ENCODE data around the gene ARPC1B.
A peak's percentile ranks its signal among the peaks of the same experiment; 100 is the strongest.
"Not testable (repeated sequence)": the region's sequence is repeated elsewhere in the genome, so short reads cannot be mapped to it uniquely, and the experiment has no call there.

Gene ARPC1B

DNA sequence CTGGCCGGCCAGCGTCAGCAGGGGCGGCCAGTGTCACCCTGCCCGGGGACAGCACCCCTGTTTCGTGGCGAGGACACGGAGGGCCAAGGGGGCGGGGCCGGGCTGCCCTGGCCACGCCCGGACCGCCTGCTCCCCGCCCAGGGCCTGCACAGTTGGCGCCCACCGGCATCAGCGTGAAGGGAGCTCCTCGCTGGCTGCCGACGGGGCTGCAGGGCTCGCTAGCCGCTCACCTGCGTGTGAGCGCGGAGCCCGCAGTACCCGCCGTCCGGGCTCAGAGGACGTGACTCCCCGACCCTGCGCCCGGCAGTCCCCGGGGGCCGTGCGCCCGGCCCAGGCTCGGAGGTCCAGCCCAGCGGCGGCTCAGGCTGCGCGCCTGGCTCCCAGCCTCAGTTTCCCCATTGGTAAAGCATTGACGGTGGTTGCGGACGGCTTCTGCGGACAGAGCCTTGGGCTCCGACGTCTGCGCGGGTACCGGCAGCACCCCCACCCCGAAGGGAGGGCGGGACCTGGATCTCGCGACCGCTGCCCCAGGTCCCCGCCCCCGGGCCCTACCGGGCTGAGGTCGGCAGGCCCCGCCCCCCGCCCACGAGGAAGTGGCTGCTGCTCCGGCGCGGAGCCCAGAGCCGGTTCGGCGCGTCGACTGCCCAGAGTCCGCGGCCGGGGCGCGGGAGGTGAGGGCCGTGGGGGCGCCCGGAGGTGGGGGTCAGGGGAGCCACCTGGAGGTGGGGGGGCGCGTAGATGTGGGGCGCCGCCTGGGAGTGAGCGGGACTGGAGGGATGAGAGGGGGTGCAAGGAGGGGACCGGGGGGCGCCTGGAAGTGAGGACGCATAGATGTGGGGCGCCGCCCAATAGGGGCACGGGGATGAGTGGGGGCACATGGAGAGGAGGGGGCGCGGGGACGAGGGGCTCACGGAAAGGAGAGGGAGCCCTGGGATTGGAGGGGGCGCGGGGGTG is at the start of gene ARPC1B:
ARPC1B (plus strand) TSS at position 620 of the 954 bp plus-strand sequence. CDS start 10,985 bp downstream, outside the sequence.
- H3K9ac ChIP-seq (ENCODE audit: low read length) = peak within 1 kb of the TSS; percentile 87
- DNase-seq (ENCODE audit: low read depth) = peak; percentile 80
- H3K4me1 ChIP-seq (ENCODE audit: control insufficient read depth, insufficient read depth, low read length) = peaks cover 20% of the 10 kb centered on the region
- H3K27me3 ChIP-seq (replicated peaks; ENCODE audit: control insufficient read depth, insufficient read depth, low read length) = no peaks in the 10 kb centered on the region
- peak within 1 kb of the TSS; percentile 85 for H3K4me3 ChIP-seq (ENCODE audit: low read length)
- peaks cover 11% of the 10 kb centered on the region for H3K36me3 ChIP-seq (ENCODE audit: control insufficient read depth, insufficient read depth, low read length, severe bottlenecking)
- no peaks in the 10 kb centered on the region for H3K9me3 ChIP-seq (ENCODE audit: control insufficient read depth, low read length)

DNA sequence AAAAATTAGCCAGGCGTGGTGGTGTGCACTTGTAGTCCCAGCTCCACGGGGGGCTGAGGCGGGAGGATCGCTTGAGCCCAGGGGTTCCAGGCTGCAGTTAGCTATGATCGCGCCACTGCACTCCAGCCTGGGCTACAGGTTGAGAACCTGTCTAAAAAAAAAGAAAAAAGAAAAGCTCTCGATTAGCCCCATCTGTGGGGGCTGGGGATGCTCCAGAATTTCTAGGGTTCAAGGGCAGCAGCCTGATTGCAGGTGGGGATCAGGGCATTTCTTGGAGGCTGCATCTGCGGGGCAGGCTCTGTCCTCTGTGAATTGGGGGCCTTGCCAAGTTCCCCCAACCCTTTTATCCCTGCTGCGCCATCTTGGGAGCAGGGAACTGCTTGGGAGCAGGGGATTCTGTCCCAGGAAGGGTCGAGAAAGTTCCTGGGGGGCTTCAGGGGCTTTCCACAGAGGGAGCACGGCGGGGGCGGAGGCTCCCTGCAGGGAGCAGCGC is 49.5 kb upstream of the ARPC1B start:
- Histone ChIP-seq H3K9me3 (ENCODE audit: control insufficient read depth, low read length) (no peaks in the 10 kb centered on the region), H3K4me1 (ENCODE audit: control insufficient read depth, insufficient read depth, low read length) (peaks cover 23% of the 10 kb centered on the region), H3K4me3 (ENCODE audit: low read length) (peak overlapping the region; percentile 99), H3K36me3 (ENCODE audit: control insufficient read depth, insufficient read depth, low read length, severe bottlenecking) (no peaks in the 10 kb centered on the region), H3K27me3 (replicated peaks; ENCODE audit: control insufficient read depth, insufficient read depth, low read length) (no peaks in the 10 kb centered on the region), H3K9ac (ENCODE audit: low read length) (peak overlapping the region; percentile 99)
- DNase-seq (ENCODE audit: low read depth) = no peak

DNA sequence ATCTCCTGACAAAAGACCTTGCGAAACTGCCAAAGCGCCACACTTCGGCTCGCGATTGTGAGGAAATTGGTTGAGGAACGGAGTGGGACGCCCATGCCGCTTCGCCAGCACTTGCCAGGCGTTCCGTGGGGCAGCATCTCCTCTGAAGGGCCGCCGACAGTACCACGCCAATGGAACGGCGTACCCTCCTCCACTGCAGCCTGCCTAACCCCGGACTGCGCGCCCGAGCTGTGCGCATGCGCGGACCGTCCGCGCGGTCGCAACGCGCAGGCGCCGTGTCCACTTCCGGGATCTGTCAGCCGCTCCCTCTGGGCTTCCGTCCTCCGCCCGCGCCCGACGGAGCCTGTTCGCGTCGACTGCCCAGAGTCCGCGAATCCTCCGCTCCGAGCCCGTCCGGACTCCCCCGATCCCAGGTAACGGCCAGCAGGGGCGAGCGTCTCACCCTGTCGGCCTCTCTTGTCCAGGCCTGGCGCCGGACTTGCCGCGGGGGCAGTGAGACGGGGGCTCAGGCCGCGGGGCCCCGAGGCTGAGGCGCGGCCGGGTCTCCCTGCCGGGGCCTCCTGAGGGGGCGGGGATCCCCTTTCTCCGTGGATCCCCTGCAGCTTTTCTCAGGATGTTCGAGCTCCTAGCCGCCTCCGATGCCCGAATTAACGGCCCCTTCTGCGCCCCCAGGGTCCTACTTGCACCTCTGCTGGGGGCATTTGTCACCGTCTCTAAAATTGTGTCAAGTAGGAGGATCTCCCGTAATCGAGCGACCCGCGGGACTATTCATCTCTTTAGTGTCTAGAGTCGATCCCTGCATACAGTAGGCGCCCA is 48.7 kb upstream of the ARPC1B start, which contains the start of gene ARPC1A:
ARPC1A (plus strand) TSS at position 307 of the 816 bp plus-strand sequence. CDS start 7,456 bp downstream, outside the sequence.
- Histone ChIP-seq H3K9ac (ENCODE audit: low read length) (peak within 1 kb of the TSS; percentile 99), H3K4me3 (ENCODE audit: low read length) (peak within 1 kb of the TSS; percentile 99), H3K4me1 (ENCODE audit: control insufficient read depth, insufficient read depth, low read length) (peaks cover 31% of the 10 kb centered on the region), H3K27me3 (replicated peaks; ENCODE audit: control insufficient read depth, insufficient read depth, low read length) (no peaks in the 10 kb centered on the region), H3K36me3 (ENCODE audit: control insufficient read depth, insufficient read depth, low read length, severe bottlenecking) (no peaks in the 10 kb centered on the region), H3K9me3 (ENCODE audit: control insufficient read depth, low read length) (no peaks in the 10 kb centered on the region)
- peak; percentile 97 for DNase-seq (ENCODE audit: low read depth)

DNA sequence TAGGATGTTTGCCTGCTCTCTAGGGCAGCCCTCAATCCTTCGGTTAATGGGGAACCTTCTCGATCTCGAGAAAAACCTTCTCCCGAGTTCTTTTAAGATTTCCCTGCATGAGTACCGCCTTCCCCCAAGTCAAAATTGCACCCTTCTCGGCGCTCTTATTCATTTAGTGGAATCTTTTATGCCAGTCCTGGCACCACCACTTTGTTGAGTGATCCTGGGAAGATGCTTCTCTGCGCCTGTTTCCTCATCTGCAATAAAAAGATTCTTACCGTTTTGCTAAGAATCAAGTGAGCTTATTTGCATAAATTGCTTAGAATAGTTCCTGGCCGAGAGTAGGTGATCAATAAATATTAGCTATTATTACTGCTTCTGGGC is 48.1 kb upstream of the ARPC1B start:
- Histone ChIP-seq H3K9ac (ENCODE audit: low read length) (peak overlapping the region; percentile 99), H3K27me3 (replicated peaks; ENCODE audit: control insufficient read depth, insufficient read depth, low read length) (no peaks in the 10 kb centered on the region), H3K36me3 (ENCODE audit: control insufficient read depth, insufficient read depth, low read length, severe bottlenecking) (no peaks in the 10 kb centered on the region), H3K4me3 (ENCODE audit: low read length) (peak overlapping the region; percentile 99), H3K4me1 (ENCODE audit: control insufficient read depth, insufficient read depth, low read length) (peaks cover 36% of the 10 kb centered on the region), H3K9me3 (ENCODE audit: control insufficient read depth, low read length) (no peaks in the 10 kb centered on the region)
- peak; percentile 6 for DNase-seq (ENCODE audit: low read depth)

DNA sequence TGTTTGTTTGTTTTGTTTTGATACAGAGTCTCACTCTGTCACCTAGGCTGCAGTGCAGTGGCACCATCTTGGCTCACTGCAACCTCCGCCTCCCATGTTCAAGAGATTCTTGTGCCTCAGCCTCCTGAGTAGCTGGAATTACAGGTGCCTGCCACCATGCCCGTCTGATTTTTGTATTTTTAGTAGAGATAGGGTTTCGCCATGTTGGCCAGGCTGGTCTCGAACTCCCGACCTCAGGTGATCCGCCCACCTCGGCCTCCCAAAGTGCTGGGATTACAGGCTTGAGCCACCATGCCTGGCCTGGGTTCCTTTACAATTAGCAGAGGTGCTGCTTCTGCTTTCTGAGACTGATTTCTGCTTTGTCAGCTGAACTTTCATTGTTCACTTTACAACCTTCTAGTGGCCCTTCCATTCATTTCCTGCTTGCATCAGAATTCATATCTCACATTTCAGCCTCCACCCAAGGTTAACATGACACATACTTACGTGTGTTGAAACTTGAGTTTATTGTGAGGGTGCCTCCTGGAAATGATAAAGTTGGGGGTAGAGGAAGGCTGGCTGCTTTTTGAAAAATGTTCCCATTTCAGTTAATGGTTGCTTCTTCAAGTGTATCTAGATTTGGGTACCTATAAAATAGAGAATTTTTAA is 44.1 kb upstream of the ARPC1B start:
- not testable (repeated sequence) for H3K4me3 ChIP-seq (ENCODE audit: low read length); H3K9me3 ChIP-seq (ENCODE audit: control insufficient read depth, low read length); H3K27me3 ChIP-seq (replicated peaks; ENCODE audit: control insufficient read depth, insufficient read depth, low read length)
- peak overlapping the region; percentile 48 for H3K9ac ChIP-seq (ENCODE audit: low read length)
- peaks cover 23% of the 10 kb centered on the region for H3K36me3 ChIP-seq (ENCODE audit: control insufficient read depth, insufficient read depth, low read length, severe bottlenecking)
- peaks cover 28% of the 10 kb centered on the region for H3K4me1 ChIP-seq (ENCODE audit: control insufficient read depth, insufficient read depth, low read length)
- peak; percentile 88 for DNase-seq (ENCODE audit: low read depth)

DNA sequence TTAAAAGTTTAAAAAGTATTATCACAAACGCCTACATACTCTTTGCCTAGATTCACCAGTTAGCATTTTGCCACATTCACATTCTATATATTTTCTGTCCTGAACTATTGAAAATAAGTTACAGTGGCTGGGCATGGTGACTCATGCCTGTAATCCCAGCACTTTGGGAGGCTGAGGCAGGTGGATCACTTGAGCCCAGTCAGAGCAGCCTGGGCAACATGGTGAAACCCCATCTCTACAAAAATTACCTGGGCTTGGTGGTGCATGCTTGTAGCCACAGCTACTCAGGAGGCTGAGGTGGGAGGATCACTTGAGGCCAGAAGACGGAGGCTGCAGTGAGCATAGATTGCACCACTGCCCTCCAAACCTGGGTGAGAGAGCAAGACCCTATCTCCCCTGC is 43.5 kb upstream of the ARPC1B start:
- peaks cover 25% of the 10 kb centered on the region for H3K36me3 ChIP-seq (ENCODE audit: control insufficient read depth, insufficient read depth, low read length, severe bottlenecking)
- peak; percentile 38 for DNase-seq (ENCODE audit: low read depth)
- no peak overlapping the region for H3K4me3 ChIP-seq (ENCODE audit: low read length)
- H3K27me3 ChIP-seq (replicated peaks; ENCODE audit: control insufficient read depth, insufficient read depth, low read length) = no peaks in the 10 kb centered on the region
- no peaks in the 10 kb centered on the region for H3K9me3 ChIP-seq (ENCODE audit: control insufficient read depth, low read length)
- H3K4me1 ChIP-seq (ENCODE audit: control insufficient read depth, insufficient read depth, low read length) = peaks cover 28% of the 10 kb centered on the region
- H3K9ac ChIP-seq (ENCODE audit: low read length) = peak overlapping the region; percentile 48

DNA sequence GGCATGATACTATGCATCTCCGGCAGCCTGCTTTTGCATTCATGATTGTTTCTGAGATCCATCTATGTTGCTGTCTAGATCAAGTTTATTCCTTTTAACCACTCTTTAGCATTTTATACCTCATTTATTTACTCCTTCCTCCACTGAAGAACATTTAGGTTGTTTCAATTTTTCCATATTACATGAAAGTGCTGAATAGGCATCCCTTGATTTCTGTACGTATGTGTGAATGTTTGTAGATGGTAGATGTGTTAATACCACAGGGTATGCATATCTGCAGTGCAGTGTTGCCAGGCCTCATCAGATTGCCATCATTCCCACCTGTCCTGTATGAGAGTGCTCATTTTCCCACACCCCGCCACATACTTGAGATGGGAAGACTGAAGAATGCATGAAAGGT is 34.9 kb upstream of the ARPC1B start:
- Histone ChIP-seq H3K4me3 (ENCODE audit: low read length) (no peak overlapping the region), H3K9me3 (ENCODE audit: control insufficient read depth, low read length) (no peaks in the 10 kb centered on the region), H3K9ac (ENCODE audit: low read length) (no peak overlapping the region), H3K27me3 (replicated peaks; ENCODE audit: control insufficient read depth, insufficient read depth, low read length) (no peaks in the 10 kb centered on the region), H3K4me1 (ENCODE audit: control insufficient read depth, insufficient read depth, low read length) (no peaks in the 10 kb centered on the region), H3K36me3 (ENCODE audit: control insufficient read depth, insufficient read depth, low read length, severe bottlenecking) (peaks cover 83% of the 10 kb centered on the region)
- no peak for DNase-seq (ENCODE audit: low read depth)

DNA sequence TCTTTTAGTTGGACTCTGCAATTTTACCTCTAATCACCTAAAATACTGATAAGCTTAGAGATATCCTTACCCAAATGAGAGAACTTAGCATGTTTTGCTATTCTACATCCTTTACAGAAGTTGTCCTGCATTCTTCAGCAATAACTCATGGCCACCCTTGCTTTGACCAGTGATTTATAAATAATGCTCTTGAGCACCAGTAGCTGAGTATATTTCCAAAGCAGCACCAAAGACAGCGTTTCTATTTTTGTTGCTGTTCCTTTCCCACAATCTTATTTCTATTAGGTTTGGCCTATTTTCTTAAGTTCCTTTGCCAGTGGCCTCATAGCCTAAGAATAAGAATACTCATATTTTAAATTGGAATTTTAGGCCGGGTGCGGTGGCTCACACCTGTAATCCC is 33.9 kb upstream of the ARPC1B start:
- H3K4me1 ChIP-seq (ENCODE audit: control insufficient read depth, insufficient read depth, low read length) = no peaks in the 10 kb centered on the region
- DNase-seq (ENCODE audit: low read depth) = no peak
- no peaks in the 10 kb centered on the region for H3K27me3 ChIP-seq (replicated peaks; ENCODE audit: control insufficient read depth, insufficient read depth, low read length)
- H3K9me3 ChIP-seq (ENCODE audit: control insufficient read depth, low read length) = no peaks in the 10 kb centered on the region
- no peak overlapping the region for H3K9ac ChIP-seq (ENCODE audit: low read length)
- peaks cover 83% of the 10 kb centered on the region for H3K36me3 ChIP-seq (ENCODE audit: control insufficient read depth, insufficient read depth, low read length, severe bottlenecking)
- H3K4me3 ChIP-seq (ENCODE audit: low read length) = no peak overlapping the region

DNA sequence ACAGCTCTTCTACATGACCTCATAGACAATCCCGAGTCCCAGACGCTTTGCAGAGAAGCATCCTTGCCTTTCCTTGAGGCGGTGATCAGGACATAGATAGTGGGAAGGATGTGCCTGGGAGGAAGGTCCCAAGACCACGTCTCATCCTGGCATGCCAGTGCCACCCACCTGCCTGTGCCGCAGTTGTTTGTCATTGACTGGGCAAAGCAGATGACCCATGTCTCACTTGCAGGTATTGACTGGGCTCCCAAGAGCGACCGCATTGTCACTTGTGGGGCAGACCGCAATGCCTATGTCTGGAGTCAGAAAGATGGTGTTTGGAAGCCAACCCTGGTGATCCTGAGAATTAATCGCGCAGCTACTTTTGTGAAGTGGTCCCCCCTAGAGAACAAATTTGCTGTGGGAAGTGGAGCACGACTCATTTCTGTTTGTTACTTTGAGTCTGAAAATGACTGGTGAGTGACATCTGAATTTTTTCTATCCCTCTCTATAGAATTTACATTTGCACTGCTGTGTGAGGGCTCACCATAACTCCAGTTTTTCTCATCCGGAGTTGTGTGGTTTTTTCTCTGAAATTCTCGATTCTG is 30.4 kb upstream of the ARPC1B start:
- peaks cover 89% of the 10 kb centered on the region for H3K36me3 ChIP-seq (ENCODE audit: control insufficient read depth, insufficient read depth, low read length, severe bottlenecking)

DNA sequence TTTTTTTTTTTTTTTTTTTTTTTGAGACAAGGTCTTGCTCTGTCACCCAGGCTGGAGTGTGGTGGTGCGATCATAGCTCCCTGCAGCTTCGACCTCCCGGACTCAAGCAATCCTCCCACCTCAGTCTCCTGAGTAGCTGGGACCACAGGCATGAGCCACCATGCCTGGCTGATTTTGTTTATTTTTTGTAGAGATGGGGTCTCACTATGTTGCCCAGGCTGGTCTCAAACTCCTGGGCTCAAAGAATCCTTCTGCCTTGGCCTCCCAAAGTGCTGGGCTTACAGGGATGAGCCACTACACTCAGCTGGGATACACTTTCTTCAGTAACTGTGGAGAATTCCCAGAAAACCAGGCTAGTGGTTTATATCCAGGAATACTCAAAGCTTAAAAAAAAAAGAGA is 23.9 kb upstream of the ARPC1B start:
- H3K9ac ChIP-seq (ENCODE audit: low read length); H3K4me3 ChIP-seq (ENCODE audit: low read length); DNase-seq (ENCODE audit: low read depth); H3K9me3 ChIP-seq (ENCODE audit: control insufficient read depth, low read length); H3K27me3 ChIP-seq (replicated peaks; ENCODE audit: control insufficient read depth, insufficient read depth, low read length); H3K4me1 ChIP-seq (ENCODE audit: control insufficient read depth, insufficient read depth, low read length): not testable (repeated sequence)
- H3K36me3 ChIP-seq (ENCODE audit: control insufficient read depth, insufficient read depth, low read length, severe bottlenecking) = peaks cover 79% of the 10 kb centered on the region

More for the DNA sequence above, 30.4 kb upstream of the ARPC1B start:
- H3K4me1 ChIP-seq (ENCODE audit: control insufficient read depth, insufficient read depth, low read length) = no peaks in the 10 kb centered on the region
- no peak for DNase-seq (ENCODE audit: low read depth)
- no peak overlapping the region for H3K9ac ChIP-seq (ENCODE audit: low read length)
- no peak overlapping the region for H3K4me3 ChIP-seq (ENCODE audit: low read length)
- no peaks in the 10 kb centered on the region for H3K9me3 ChIP-seq (ENCODE audit: control insufficient read depth, low read length)
- H3K27me3 ChIP-seq (replicated peaks; ENCODE audit: control insufficient read depth, insufficient read depth, low read length) = no peaks in the 10 kb centered on the region

Measured in adipocyte (in vitro differentiated cells).